SH-SY5Y (cell line): ENCODE data around the gene LY86.

Experiments
- GATA2 ChIP-seq: IDR thresholded peaks from 2 replicates; pipeline ENCODE4 v1.6.1; 2011; ENCODE audit warnings: mild to moderate bottlenecking, low read depth, low read length
- GATA3 ChIP-seq: IDR thresholded peaks from 2 replicates; pipeline ENCODE4 v1.6.1; 2011; ENCODE audit warnings: low read depth, mild to moderate bottlenecking, low read length, moderate library complexity

LY86 gene

DNA sequence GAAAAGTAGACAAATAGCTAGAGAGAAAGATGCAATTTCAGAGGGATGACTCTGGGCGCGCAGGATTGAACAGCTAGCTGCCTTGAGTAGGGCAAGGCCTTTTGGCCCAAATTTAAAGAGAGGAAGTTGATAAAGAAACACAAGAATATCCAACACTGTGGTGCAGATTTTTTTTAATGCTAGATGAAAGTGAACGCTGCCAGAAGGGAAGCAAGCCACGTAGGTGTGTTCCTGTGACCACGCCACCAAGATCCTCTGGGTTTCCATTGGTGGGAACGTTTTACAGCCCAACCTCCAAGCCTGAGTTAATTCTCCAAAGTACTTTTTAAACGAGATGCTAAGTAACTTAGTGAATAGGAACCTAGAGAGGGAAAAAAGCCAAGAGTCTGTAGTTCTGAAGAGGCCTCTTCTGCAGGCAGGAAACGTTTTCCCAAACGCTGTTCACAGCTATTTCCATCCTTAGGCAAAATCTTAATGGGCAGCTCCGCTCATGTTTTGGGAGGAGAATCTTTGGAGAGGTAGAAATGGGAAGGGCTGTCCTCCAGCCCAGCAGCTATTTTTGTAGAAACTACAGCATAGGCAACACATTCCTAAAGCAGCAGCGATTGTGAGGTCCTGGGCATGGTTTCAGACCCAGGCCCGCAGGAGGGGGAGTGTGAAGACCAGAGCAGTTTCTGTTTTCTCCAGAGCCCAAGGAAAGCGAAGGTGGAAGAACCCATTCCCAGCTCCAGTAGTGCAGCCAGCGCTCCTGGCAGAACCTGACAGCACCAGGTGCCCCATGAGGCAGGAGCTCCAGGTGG, 8.2 kb downstream of the LY86 start:
- TF ChIP-seq GATA3: no peak
- TF ChIP-seq GATA2: no peak

DNA sequence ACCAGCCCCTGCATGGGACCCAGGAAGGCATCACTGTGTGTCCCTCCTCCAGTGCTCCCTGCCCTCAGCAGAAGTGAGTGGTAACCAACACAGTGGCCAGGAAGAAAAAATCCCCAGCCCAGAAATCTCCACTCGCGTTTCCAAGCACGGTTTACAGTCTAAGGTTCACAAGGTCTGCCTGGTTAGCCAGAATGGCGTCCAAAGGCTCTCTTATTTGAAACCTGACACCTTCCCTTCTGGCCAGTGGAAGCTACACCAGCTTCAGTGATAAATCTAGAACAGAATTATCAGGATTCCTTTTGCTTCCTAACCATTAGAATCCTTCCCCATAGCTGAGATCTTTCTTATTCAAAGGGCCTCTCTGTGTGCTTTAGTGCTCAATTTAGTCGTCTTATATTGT, 9.2 kb downstream of the LY86 start:
- no peak for TF ChIP-seq GATA3
- no peak for TF ChIP-seq GATA2

DNA sequence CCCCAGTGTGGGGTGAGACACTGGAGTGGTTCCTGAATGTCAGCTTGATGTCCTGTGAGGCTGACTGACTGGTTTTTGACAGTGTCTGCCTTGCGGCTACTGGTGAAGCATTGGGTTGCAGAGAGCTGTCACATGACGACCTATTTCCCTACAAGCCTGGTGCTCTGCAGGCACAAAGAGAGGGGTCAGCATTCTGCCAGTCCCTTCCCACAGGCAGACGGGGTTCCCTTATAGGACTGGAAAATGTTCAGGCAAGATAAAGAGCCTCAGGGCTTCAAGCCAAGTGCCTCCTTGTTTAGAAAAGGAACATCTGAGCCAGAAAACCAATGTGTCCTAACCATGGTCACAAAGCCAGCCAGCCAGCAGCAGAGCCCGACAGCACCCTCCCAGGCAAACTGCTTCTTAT, 11.0 kb downstream of the LY86 start:
- TF ChIP-seq GATA3: no peak
- no peak for TF ChIP-seq GATA2

DNA sequence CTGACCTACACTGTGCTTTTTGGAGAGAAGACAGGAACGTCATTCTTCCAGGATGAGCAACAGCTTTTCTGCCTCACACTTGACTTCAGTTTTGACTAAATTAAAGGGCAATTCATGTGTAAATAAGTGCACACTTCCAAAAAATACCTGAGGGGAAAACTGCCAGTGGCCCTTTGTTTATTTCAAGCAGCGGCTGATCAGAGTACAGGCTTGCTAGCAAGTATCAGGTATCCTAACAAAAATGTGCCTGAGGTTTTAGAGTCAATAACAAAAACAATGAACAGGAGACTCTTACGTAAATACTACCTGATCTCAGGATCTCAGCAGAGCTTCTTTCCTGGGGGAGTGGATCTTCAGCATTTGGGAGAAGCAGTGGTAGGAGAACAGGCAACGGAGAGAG, 12.4 kb downstream of the LY86 start:
- TF ChIP-seq GATA3 (no peak), GATA2 (no peak)

DNA sequence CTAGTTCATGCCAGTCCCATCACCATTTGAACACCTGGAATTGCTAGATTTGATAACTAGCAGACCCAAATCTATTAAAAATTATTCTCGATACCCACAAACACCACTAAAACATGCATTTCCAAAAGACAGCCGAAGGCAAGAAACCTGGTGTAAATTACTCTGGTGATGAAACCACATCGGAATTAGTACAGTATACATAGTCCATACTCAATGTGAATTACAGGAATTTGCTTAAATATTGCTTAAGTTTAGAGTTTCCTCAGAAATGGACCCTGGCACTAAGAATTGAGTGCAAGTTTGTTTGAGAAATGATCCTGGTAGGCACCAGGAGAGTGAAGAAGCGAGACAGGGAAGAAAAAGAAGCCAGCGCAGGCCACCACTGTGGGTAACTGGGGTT, 13.7 kb downstream of the LY86 start:
- TF ChIP-seq GATA3 (no peak), GATA2 (no peak)

DNA sequence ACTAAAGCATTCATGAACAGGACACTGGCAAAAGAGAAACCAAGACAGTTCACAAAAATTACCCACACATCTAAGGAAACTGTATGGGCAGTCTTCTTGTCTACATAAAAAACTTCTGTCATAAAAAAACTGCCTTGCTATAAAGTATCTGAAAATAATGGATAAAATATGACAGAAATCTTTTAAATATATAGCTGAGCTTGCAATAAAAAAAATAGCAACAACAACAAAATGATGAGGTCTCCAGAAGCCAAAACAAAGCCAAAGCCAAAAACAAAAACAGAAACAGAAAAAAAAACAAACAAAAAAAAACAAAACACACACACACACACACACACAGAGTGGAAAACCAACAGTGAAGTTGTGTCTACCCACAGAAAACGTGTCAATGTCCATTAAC, 14.8 kb downstream of the LY86 start:
- TF ChIP-seq GATA3 (no peak), GATA2 (no peak)

DNA sequence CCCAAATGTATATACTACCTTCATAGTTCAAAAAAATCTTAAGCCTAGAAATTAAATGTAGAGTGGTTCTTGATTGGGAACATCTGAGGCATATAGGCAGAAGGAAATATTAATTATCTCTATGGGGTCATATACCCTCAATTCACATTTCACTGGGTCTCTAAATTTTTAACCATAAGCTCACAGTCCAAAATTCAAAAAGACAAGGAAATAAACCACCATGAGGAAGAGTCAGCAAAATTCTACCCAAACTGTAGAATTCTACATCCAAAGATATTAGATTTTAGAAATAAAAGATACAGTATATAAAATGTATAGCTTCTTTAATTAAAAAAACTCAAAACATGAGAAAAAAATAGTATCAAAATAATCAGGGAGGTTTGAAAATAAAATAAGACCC, 15.5 kb downstream of the LY86 start:
- TF ChIP-seq GATA2 (no peak), GATA3 (no peak)

DNA sequence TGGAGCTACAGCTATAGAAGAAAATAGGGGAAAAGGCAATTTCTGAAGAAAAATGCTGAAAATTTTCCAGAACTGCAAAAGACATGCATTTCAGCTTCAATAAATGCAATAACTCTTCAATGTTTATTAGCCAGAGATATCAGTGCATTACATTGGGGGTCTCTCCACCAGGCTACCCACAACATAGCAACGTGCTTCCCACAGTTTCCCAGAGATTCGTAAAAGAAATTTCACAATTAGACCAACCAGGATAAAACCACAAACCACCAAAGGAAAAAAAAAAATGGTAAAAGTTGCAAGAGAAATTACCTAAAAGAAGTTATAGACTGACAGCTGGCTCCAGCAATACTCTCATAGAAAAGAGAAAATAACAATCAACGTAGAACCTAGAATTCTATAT, 16.0 kb downstream of the LY86 start:
- TF ChIP-seq GATA2 (no peak), GATA3 (no peak)

DNA sequence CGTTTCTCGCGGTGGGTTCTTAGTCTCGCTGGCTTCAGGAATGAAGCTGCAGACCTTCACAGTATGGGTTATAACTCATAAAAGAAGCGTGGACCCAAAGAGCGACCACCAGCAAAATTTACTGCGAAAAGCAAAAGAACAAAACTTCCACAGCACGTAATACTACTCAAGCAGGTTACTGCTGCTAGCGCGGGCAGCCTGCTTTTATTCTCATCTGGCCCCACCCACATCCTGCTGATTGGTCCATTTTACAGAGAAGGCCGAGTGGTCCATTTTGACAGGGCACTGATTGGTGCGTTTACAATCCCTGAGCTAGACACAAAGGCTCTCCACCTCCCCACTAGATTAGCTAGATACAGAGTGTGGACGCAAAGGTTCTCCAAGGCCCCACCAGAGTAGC, 17.4 kb downstream of the LY86 start:
- TF ChIP-seq GATA3 (no peak), GATA2 (no peak)

DNA sequence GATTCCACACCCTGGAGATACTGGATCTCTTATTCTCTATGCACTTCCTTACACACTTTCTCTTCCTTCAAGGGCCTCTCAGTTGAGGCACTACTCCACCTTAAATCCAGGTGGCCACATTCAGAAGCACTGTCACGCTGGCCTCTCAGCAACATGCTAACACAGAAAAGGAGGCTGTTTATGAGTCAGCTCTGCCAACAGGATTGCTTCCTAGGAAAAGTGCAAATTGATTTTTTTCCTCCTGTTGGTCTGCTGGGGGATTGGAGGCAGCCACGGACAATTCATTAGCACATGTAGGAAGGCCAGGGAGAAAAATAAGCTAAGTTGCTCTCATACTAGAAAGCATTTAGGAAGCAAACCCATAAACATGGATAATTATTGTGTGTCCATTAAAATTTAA, 20.9 kb downstream of the LY86 start:
- TF ChIP-seq GATA2 (no peak), GATA3 (no peak)

DNA sequence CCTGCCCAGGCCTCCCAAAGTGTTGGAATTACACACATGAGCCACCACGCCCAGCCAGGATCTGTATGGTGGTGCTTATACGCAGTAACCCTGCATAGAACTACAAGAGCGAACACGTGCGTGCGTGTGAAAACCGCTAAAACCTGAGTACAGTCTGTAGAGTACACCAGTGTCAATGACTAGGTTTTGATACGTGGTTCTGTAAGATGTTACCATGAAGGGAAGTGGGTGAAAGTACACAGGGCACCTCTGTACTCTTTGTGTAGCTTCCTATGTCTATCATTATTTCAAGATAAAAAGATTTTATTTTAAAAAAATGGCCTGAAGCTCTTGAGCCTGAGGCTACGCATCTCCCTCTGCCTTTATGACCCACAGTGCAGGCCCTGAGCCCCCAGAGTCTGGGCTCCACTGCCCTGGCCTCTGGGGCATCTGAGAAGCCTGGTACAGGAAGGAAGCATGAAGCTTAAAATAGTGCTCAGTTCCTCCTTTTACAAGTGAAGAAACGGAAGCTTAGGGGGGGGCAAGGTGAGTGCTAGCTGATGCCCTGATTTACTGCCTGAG, 21.6 kb downstream of the LY86 start:
- TF ChIP-seq GATA3 (no peak), GATA2 (no peak)

DNA sequence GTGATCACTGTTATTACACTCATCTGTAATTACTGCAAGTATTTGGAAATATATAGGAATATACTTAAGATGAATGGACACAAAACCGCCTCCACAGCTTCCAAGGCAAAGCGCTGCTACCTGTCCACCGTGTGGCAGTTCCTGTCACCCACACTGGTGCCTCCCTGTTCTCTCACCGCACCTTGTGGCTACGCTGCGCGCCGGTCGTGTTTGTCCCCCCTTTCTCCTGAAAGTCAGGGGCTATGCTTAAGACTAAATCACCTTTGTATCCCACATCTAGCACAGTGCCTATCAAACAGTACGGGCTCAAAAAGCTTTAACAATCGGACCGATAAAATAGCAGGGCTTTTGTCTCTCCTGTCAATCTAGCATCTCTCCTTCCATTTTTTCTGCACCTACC, 23.0 kb downstream of the LY86 start:
- TF ChIP-seq GATA3 (no peak), GATA2 (no peak)

DNA sequence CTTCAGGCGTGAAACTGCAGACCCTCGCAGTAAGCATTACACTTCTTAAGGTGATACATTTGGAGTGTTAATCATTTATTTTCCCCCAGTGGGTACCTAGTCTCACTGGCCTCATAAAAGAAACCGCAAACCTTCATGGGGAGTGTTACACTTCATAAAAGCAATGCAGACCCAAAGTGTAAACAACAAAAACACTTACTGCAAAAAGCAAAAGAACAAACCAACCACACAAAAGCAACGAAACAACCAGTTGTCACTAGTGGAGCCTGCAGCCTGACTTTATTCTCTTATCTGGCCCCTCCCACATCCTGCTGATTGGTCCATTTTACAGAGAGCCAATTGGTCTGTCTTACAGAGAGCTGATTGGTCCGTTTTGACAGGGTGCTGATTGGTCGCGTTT, 23.8 kb downstream of the LY86 start:
- TF ChIP-seq GATA3 (no peak), GATA2 (no peak)

DNA sequence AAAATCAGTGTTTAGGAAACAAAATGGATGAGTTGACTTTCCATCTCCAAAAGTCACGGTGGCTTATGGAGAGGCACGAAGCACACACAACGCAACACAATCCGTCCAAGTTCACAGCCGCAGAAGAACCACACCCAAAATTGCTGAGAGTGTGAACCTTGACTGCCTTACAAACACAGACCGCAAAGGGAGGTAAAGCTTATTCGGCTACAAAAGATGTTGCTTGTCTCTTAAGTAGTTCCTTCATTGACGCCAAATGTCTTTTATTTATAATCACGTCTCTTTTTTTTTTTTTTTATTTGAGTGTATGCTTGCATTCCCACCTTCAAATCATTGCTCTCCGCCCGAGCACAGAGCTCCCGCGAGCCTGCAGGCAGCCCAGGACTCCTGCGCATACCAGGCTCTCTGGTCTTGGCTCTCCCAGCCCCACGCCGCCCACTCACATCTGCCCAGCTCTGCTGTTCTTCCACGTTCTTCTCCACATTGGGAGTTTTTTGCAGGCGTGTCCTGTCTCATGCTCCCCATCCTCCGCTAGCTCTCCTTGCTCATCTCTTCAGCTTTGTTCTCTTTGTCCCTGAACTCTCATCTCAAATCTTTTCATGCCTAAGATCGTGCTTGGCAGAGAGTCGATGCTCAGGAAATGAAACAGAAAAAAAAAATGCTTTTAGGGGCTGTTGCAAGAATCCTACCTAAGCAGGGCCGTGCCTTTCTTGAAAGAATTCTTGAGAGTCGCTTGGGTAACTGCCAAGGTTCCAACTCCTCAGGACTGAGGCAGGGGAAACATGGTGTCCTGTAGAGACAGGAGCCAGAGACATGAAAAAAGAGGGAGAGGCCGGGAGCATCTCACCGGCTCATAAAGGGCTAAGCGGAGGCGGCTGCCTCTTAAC, 25.8 kb downstream of the LY86 start:
- TF ChIP-seq GATA3 (no peak), GATA2 (no peak)

DNA sequence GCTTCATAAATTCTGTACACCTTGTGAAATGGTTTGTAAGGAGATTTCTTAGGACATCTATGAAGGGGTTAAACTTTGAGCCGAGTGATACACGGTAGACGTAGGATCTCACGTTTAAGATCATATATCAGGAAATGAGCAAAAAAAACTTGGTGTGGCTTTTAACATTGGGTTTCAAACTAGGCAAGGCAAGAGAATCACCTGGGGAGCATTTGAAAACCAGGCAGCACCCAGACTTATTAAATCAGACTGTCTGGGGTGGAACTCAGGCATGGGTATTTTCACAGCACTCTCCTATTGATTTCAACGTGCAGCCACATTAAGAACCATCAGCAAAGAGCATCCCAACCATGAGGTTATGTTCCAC, 26.4 kb downstream of the LY86 start:
- TF ChIP-seq GATA2: no peak
- no peak for TF ChIP-seq GATA3

DNA sequence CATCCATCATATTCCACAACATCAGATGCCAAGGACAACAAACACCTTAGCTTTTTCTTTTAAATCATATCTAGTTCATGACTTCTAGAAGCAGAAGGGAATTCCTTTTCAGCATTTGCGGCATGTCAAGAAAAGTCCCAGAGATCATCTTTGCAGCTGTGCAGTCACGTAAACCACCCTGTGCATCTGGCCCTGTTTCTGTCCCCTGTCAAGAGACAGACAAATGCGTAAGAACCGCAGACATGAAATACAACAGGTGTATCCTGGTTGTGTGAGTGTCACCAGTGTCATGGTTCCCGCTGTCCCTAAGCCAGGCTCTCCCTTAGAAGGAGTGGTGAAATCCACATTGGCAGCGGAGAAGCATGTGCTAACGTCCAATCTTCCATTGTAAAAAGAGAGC, 28.1 kb downstream of the LY86 start:
- TF ChIP-seq GATA3 (no peak), GATA2 (no peak)
